HT1080 (cell line): Measurements from ENCODE around the gene ARHGDIA. TPM values are rescaled to one million over a fixed set of nuclear protein-coding genes. Genes with fewer than 3 reads are reported as not detected.
"Not testable (repeated sequence)": the region's sequence is repeated elsewhere in the genome, so short reads cannot be mapped to it uniquely, and the experiment has no call there.

Source experiments
- DNase-seq: peaks from one replicate; pipeline ENCODE4 v3.0.0-alpha.2; 2015; ENCODE audit warnings: low read depth
- polyA plus RNA-seq, 2 experiments: library from polyadenylated mRNA; depleted of rRNA; stranded (reverse); fragments of >200 nt; gene quantifications; 2 replicates each; pipeline ENCODE4 v1.2.3, GENCODE V29; 2015
- total RNA-seq: library from RNA; depleted of rRNA; stranded (reverse); fragments of >200 nt; shearing (Covaris generic); gene quantifications from 2 replicates; pipeline ENCODE4 v1.2.3, GENCODE V29; 2014; rRNA removed

ARHGDIA gene
- 206 and 315 TPM in 2 replicates for total RNA-seq
- 342 and 403 TPM in 2 replicates for polyA plus RNA-seq (2015; cell fraction: cytosol; rRNA removed)
- 231 and 245 TPM in 2 replicates for polyA plus RNA-seq (2015; cell fraction: nucleus; rRNA removed)

- DNase-seq = no peak
Observed at GRCh38 chr17:81870981-81871386, at the start of gene ARHGDIA. TSS of gene ARHGDIA (minus strand) at chr17:81871337. CDS start at chr17:81869930, 1,407 bp downstream.

DNA sequence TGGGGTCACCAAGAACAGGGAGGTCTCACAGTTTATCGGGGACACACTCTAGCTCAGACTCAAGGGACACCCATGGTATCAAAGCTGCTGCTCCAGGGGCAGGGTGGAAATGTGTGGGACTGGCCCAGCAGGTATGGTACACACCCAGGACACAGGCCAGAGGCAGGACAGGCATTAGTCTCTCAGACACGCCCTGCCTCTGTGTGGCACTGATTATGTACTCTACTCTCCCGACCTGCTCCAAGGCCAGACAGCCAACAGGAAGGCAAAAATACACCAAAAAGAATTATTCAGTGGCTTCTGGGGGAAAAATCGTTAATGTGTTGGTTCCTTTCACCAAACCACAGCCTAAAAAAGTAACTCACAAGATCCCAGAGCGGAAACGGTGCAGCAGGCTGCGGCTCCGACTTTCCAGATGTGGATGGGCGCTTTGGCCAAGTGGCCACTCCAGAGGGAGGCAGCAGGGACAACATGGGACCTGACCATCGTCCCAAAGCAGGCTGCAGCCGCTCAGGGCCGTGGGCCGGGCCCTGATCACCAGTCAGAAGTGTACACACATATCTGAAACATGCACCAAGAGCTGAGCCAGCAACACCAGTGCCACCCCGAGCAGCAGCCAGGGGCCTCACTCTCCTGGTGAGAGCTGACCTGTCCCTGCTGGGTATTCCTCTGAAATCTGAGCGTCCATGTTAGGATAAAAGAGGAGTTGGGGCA lies 47.9 kb upstream of the ARHGDIA start:
- no peak for DNase-seq

DNA sequence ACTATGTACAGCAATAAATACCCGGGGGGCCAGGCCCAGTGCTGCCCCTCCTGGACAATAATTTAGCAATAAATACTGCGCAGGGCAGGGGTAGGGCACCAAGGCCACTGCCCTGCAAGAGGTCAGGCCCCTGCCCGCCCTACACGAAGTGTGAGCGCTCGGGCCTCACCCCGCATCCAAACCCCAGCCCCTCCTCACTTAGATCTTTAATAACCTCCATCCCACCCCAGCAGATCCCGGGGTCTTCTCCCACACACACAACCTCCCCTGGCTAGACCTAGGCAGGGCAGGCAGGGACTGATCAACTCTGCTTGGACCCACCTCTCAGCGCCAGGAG lies 47.2 kb upstream of the ARHGDIA start:
- DNase-seq = not testable (repeated sequence)

- peak; percentile 49 for DNase-seq
Observed at GRCh38 chr17:81917565-81918332, 46.6 kb upstream of the ARHGDIA start, which contains the start of gene SIRT7. TSS of gene SIRT7 (minus strand) at chr17:81918176. CDS start at chr17:81918131, 45 bp downstream.

DNA sequence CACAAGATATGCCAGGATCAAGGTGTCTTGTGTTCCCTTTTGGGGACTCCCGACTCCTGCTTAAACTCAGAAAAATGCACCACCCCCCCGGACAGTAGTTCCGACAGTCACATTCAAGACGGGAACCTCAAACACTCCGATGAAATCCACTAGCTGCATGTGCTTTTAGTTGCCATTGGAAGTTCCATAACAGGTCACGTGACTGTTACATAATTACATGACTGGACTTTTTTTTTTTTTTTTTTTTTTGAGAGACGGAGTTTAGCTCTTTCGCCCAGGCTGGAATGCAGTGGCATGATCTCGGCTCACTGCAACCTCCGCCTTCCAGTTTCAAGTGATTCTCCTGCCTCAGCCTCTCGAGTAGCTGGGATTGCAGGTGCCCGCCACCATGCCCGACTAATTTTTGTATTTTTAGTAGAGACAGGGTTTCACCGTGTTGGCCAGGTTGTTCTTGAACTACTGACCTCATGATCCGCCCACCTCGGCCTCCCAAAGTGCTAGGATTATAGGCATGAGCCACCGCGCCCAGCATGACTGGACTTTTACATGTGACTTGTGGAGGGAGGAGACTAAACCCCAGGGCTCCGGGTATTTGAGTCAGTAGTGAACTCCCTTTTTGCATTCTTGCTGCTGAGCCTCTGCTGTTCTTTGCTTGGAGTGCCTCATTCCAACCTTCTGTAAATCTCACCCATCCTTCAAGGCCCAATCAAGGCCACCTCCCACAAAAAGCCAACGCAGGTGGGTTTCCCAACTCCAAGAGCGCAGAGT lies 45.3 kb upstream of the ARHGDIA start:
- DNase-seq = peak; percentile 73

DNA sequence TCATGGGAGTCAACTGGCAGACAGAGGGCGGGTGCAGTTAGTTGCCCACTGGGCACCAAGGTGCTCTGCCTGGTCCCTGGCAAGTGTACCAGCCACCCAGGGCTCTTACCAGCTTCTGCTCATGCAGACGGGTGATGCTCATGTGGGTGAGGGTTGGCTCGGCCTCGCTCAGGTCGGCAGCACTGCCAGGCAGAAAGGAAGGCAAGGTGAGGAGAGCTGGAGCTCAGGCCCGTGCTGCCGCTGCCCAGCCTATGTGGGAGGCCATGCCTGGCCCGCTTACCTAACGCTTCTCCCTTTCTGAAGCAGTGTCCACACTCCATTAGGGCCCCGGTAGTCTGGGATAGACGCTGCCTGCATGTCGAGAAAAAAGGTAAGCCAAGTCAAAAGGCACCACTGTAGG lies 44.2 kb upstream of the ARHGDIA start:
- no peak for DNase-seq

DNA sequence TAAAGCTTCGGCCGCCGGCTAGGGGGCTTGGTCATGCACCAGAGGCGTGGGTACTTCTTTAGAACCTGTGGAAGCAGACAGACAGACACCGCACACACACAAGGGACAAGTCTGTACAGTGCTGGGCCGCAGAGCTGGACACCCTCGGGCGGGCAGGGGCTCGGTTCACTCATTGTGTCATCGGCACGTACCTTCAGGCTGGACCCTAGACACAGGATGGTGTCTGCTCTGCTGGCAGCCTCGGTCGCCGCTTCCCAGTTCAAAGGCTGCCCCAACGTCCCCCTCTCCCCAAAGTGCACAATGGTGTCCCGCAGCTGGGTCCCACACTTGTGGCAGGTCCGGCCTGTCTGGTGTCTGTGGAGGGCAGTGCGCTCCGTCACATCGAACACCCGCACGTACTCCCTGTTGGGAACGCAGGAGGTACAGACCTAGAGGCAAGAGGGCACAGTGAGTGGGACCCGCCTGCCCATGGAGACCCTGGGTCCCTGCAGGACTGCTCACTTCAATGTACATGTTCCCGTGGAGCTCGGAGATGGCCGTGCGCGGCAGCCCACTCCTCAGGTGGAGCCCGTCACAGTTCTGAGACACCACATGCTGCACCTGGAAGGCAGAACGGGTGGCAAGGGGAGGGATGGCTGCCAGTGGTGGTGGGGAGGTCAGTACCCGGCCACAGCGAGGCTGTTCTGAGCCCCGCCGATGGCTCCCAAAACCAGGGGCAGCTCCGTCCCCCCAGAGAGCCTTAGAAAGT lies 43.1 kb upstream of the ARHGDIA start:
- no peak for DNase-seq

GRCh38 chr17:81913394-81914102 lies 42.4 kb upstream of the ARHGDIA start:
- no peak for DNase-seq

DNA sequence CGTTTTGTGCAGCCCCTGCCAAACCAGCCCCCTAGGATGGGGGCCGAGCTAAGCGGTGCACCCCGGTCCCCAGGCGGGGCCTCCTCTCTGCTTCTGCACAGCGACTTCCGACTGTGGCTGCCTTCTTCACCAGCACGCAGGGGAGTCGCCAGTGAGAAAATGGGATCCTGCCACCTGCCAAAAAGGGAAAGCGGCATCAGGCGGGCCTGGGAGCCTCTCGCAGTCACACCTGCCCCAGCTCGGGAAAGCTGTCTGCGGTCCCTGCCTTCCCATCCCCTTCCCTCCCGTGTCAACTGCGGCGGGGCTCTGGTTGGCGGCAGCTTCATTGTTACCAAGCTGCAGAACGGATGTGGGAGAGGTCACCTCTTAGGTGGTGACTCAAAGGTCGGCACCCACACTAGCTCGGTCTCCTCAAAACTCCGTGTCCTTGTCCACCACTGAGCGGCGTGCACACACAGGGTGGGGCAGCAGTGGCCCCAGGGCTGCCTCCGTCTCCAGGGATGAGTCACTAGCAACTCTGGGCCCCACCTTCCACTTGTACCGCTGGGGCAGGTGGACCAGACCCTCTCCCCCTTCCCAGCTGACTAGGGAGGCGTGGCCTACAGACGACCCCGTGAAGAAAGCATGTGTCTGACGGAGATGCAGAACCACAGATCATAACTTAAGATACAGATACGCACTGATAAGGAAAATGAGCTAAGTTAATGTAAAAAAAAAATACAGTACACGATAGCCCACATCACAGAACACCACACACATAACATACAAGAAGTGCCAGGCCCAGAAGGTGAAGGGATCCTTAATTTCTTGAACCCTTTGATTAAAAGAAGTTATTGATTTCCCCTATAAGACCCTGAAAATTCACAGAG lies 41.5 kb upstream of the ARHGDIA start:
- DNase-seq = no peak

DNA sequence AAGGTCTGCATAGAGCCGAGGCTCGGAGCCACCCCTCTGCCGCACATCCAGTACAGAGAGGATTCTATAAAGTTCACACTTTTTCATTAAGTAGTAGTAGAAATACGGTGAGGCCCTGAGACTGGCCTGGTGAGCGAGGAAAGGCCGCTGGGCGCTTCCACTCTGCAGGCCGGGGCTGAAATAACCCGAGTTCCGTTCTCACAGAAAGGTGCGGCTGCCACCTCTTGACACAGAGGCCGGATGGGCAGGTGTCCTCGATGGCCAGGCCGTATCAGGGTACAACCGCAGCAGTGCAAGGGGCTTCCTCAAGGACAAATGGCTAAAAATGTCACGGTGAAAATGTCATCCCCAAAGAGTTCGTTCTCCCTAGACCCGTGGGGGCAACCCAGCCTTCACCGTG lies 40.8 kb upstream of the ARHGDIA start:
- DNase-seq = no peak

DNA sequence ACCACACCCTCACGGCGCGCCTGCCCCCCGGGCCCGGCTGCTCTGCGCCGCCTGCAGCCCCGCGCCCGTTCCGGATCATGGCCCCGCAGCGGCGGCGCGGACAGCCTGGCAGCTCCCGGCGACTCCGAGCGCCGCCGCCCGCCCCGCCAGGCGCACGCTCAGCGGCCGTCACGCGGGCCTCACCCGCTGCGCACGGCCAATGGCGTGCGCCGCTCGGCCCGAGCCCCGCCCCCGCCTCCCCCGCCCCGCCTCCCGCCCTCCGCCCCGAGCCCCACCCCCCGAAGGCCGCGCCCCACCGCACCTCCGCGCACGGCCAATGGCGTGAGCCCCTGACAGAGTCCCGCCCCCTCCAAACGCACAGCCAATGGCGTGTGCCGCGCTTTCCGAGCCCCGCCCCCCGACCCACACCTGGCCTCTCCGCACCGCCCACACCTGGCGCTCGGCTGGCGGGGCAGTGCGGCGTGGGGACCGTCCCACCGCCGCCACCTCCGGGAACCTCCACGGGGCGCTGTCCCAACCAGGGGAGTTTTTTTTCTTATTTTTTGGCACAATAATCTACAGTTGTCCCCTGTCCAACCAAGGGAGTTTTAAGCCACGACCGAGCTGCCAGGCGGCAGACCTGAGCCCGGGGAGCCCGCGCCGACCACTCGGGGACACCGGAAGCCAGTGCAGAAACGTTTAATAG lies 40.3 kb upstream of the ARHGDIA start, which contains the start of gene PCYT2:
Gene PCYT2, minus strand, starts transcription at position 123 of the 685 bp plus-strand sequence. Its CDS starts 44 bp downstream, at position 79.
- peak; percentile 26 for DNase-seq

DNA sequence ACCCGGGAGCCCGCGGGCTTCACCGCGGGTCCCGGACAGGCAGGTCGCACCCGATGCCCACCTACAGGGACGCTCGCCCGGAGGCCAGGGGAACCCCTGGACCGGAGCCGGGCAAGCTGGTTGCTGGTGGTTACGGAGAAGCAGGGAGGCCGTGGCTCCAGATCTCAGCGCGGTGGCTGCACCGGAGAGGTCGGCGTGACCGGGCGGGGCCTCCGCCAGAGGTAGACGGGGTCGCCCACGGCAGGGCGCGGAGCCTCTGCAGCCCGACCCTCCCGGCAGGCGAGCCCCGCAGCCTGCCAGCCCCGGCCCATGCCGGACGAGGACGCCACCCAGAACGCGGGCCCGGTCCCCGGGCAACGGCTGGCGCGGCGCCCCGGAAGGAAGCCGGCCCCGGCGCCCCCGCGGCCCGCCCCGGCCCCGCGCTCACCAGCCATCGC lies 39.7 kb upstream of the ARHGDIA start:
- DNase-seq = no peak

DNA sequence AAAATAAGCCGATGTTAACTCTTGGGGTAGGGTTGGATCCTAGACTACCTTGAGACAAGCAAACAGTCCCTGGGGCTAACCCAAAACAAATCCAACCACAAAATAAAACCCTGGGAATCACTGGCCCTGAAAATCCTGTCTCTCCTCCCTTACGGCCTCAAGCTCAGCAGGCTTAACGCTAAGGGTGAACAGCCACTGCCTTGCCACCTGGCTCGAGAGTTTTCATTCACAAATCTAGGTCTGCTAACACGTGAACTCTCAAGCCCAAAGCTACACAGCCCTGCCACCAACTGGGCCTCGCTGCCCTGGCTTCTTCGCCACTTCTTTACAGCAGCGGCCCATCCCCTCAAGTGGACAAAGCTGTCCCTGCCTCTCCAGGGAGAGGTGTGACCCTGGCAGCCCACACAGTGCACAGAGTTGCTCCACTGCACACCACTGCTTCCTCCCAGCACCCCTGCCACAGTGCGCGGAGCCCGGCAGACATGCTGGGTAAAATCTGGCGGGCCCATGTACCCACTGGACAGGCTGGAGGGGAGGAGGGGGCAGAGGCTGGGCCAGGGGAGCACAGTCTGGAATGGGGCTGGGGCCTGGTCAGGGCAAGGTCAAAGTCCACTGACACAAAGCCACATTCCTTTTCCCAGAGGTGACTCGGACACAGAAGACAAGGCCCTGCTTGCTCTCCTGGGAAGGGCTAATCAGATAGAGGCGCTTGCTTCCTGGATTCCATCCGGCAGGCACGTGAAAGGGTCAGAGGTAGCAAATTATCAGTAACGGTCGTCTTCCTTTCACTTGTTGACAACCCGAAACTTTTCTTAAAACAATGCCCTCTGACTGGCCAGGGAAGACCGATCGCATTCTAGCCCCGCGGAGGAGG lies 39.1 kb upstream of the ARHGDIA start:
- no peak for DNase-seq

GRCh38 chr17:81909231-81909630 lies 38.1 kb upstream of the ARHGDIA start:
- no peak for DNase-seq

DNA sequence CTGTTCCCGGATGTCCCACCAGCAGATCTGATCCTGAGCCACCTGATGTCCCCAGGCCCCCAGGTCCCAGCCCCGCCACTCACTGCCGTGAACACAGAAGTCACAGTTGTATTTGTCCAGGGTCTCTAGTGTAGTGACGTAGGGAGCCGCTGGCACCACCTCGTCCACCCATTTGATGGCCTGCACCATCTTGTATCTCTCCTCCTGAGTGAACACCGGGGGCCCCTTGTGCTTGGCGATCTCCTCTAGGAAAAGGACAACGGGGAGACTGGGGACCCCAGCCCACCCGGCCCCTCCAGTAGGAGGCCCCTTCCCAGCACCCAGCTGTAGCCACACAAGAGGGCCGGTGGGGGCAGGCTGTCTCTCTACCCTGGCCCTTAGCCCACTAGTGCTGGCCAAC lies 37.7 kb upstream of the ARHGDIA start:
- DNase-seq = no peak

DNA sequence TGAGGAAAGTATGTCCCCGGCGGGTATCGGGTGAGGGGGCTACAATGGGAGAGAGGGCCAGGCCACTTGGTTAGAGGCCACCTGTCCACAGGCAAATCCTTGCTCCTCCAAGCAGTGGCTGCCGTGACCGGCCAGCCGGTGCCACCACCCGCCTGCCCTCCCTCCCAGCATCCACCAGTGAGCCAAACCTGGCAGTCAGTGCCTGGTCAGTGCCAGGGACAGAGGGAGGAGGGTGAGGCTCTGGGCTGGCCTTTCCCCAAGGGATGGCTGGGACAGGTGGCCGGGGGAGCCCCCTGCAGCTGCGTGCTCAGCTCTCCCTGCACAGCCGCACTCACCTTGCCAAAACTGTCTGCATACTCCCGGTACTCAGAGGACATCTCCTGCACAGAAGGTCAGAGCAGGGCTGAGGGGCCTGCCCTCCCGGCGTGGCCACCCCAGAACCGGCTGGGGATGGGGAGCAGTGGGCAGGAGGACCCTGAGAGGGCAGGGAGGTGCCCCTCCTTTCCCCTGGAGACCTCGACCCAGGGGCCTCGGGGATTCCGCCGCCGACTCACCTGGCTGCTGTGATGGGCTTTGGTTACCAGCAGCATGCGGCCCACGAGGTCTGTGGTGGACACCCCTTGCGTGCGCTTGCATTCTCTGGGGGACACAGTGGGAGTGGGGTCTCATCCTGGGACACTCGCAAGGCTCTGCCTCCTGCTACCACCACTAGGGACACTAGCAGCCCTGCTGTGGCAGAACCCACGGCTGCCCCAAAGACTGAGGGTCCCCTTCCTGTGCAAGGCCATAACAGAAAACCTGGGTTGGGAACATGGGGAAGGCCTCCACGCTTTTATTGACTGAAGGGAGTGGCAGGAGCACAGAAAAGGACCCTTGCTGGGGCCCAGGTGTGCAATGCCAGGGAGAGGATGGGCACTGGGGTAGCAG lies 36.3 kb upstream of the ARHGDIA start:
- DNase-seq = no peak
